HL-60 (cell line): ENCODE data around the gene BPIFB6.

ENCODE experiments used
- DNase-seq, 2 experiments: peaks; one replicate each; pipeline ENCODE4 v3.0.0-alpha.2; 2010 to 2020; ENCODE audit warnings: low read depth in 1 of 2, low spot score in 1 of 2
- H3K27ac ChIP-seq: fragments of 250-450 bp; sonication (Bioruptor Pico); replicated peaks from 2 replicates; pipeline ENCODE4 v1.5.1; 2020; ENCODE audit warnings: mild to moderate bottlenecking, moderate library complexity
- H3K27me3 ChIP-seq: fragments of 250-450 bp; sonication (Bioruptor Pico); 2 replicates; pipeline ENCODE4 v1.5.1; 2021; ENCODE audit warnings: mild to moderate bottlenecking, moderate library complexity; ENCODE audit not compliant: insufficient read depth, poor library complexity, severe bottlenecking
- H3K4me3 ChIP-seq: replicated peaks from 2 replicates; pipeline ENCODE4 v1.5.1; 2011; ENCODE audit warnings: mild to moderate bottlenecking, control low read depth, low read length; ENCODE audit not compliant: insufficient read depth
- GABPA ChIP-seq: IDR thresholded peaks from 2 replicates; pipeline ENCODE4 v1.6.1; 2012; ENCODE audit warnings: low read depth
- POLR2AphosphoS5 ChIP-seq: IDR thresholded peaks from 2 replicates; pipeline ENCODE4 v1.6.1; 2012; ENCODE audit warnings: low read depth
- SPI1 ChIP-seq: IDR thresholded peaks from 2 replicates; pipeline ENCODE4 v1.6.1; 2012; ENCODE audit warnings: low read depth, mild to moderate bottlenecking, borderline replicate concordance
- TF ChIP-seq, protein P1 (sequence below): IDR thresholded peaks from one replicate; pipeline ENCODE4 v1.5.1; 2011; ENCODE audit warnings: low read length, control low read depth, inconsistent platforms; ENCODE audit not compliant: insufficient read depth
- TF ChIP-seq, protein P2 (sequence below): IDR thresholded peaks from 2 replicates; pipeline ENCODE4 v1.6.1; 2012; ENCODE audit warnings: low read depth; ENCODE audit not compliant: insufficient replicate concordance

The BPIFB6 gene

GRCh38 chr20:33005908-33006775 is 25.3 kb upstream of the BPIFB6 start:
- TF ChIP-seq, protein P1, sequence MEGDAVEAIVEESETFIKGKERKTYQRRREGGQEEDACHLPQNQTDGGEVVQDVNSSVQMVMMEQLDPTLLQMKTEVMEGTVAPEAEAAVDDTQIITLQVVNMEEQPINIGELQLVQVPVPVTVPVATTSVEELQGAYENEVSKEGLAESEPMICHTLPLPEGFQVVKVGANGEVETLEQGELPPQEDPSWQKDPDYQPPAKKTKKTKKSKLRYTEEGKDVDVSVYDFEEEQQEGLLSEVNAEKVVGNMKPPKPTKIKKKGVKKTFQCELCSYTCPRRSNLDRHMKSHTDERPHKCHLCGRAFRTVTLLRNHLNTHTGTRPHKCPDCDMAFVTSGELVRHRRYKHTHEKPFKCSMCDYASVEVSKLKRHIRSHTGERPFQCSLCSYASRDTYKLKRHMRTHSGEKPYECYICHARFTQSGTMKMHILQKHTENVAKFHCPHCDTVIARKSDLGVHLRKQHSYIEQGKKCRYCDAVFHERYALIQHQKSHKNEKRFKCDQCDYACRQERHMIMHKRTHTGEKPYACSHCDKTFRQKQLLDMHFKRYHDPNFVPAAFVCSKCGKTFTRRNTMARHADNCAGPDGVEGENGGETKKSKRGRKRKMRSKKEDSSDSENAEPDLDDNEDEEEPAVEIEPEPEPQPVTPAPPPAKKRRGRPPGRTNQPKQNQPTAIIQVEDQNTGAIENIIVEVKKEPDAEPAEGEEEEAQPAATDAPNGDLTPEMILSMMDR: no peak
- TF ChIP-seq, protein P2, sequence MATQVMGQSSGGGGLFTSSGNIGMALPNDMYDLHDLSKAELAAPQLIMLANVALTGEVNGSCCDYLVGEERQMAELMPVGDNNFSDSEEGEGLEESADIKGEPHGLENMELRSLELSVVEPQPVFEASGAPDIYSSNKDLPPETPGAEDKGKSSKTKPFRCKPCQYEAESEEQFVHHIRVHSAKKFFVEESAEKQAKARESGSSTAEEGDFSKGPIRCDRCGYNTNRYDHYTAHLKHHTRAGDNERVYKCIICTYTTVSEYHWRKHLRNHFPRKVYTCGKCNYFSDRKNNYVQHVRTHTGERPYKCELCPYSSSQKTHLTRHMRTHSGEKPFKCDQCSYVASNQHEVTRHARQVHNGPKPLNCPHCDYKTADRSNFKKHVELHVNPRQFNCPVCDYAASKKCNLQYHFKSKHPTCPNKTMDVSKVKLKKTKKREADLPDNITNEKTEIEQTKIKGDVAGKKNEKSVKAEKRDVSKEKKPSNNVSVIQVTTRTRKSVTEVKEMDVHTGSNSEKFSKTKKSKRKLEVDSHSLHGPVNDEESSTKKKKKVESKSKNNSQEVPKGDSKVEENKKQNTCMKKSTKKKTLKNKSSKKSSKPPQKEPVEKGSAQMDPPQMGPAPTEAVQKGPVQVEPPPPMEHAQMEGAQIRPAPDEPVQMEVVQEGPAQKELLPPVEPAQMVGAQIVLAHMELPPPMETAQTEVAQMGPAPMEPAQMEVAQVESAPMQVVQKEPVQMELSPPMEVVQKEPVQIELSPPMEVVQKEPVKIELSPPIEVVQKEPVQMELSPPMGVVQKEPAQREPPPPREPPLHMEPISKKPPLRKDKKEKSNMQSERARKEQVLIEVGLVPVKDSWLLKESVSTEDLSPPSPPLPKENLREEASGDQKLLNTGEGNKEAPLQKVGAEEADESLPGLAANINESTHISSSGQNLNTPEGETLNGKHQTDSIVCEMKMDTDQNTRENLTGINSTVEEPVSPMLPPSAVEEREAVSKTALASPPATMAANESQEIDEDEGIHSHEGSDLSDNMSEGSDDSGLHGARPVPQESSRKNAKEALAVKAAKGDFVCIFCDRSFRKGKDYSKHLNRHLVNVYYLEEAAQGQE: no peak
- no peak for TF ChIP-seq SPI1
- no peak for TF ChIP-seq GABPA
- TF ChIP-seq POLR2AphosphoS5: no peak
- no peaks in the 10 kb centered on the region for H3K27me3 ChIP-seq
- H3K4me3 ChIP-seq: no peak overlapping the region
- H3K27ac ChIP-seq: no peak overlapping the region
- DNase-seq: no peak

GRCh38 chr20:33006776-33007375 is 24.6 kb upstream of the BPIFB6 start:
- Histone ChIP-seq H3K27me3 (no peaks in the 10 kb centered on the region), H3K4me3 (no peak overlapping the region), H3K27ac (no peak overlapping the region)
- no peak for DNase-seq
- TF ChIP-seq, protein P2: no peak
- TF ChIP-seq, protein P1: no peak
- no peak for TF ChIP-seq POLR2AphosphoS5
- TF ChIP-seq SPI1: no peak
- no peak for TF ChIP-seq GABPA

GRCh38 chr20:33007376-33008335 is 23.8 kb upstream of the BPIFB6 start, which contains the start of gene BPIFB2:
BPIFB2 (plus strand) TSS chr20:33007704; CDS start chr20:33008575, 871 bp downstream.
- Histone ChIP-seq H3K27me3 (no peaks in the 10 kb centered on the region), H3K27ac (no peak within 1 kb of the TSS), H3K4me3 (no peak within 1 kb of the TSS)
- TF ChIP-seq SPI1: no peak
- no peak for TF ChIP-seq POLR2AphosphoS5
- TF ChIP-seq, protein P1: no peak
- no peak for TF ChIP-seq GABPA
- TF ChIP-seq, protein P2: no peak
- DNase-seq: no peak
